GM21423 (cell line): ENCODE data around the gene RBP7.
"Not testable (repeated sequence)": the region's sequence is repeated elsewhere in the genome, so short reads cannot be mapped to it uniquely, and the experiment has no call there.

Experiments used
- ATAC-seq: cut with Tn5 transposase; IDR thresholded peaks from one replicate; pipeline ENCODE4 v1.9.1; 2021; ENCODE audit warnings: mild to moderate bottlenecking, moderate library complexity; ENCODE audit not compliant: unreplicated experiment

Gene RBP7

GRCh38 chr1:10028956-10029500, 32.0 kb downstream of the RBP7 start:
- ATAC-seq, result not testable (repeated sequence)

- no peak for ATAC-seq
Observed at GRCh38 chr1:10031461-10031860, 34.4 kb downstream of the RBP7 start.

- peak; percentile 97 for ATAC-seq
Observed at GRCh38 chr1:10032590-10033358, 35.7 kb downstream of the RBP7 start, which contains the start of gene UBE4B. TSS of gene UBE4B (plus strand) at chr1:10032958. CDS start at chr1:10033671, 713 bp downstream.

- peak; percentile 19 for ATAC-seq
Observed at GRCh38 chr1:10033359-10033845, 36.4 kb downstream of the RBP7 start.

- no peak for ATAC-seq
Observed at GRCh38 chr1:10042746-10043145, 45.7 kb downstream of the RBP7 start.

GRCh38 chr1:10045480-10046355, 48.7 kb downstream of the RBP7 start:
- ATAC-seq, result no peak

GRCh38 chr1:10046356-10047085, 49.5 kb downstream of the RBP7 start:
- ATAC-seq, result no peak

- no peak for ATAC-seq
Observed at GRCh38 chr1:10048601-10049000, 51.6 kb downstream of the RBP7 start.

GRCh38 chr1:10050611-10051010, 53.6 kb downstream of the RBP7 start:
- ATAC-seq, result no peak

- ATAC-seq, result no peak
Observed at GRCh38 chr1:10051656-10052055, 54.6 kb downstream of the RBP7 start.

- no peak for ATAC-seq
Observed at GRCh38 chr1:10052347-10052746, 55.3 kb downstream of the RBP7 start.

- ATAC-seq, result no peak
Observed at GRCh38 chr1:10054465-10054864, 57.4 kb downstream of the RBP7 start.

GRCh38 chr1:10056599-10056987, 59.6 kb downstream of the RBP7 start:
- no peak for ATAC-seq

GRCh38 chr1:10057343-10057742, 60.3 kb downstream of the RBP7 start:
- ATAC-seq, result no peak

- no peak for ATAC-seq
Observed at GRCh38 chr1:10057796-10058195, 60.8 kb downstream of the RBP7 start.

GRCh38 chr1:10059342-10059718, 62.3 kb downstream of the RBP7 start:
- ATAC-seq, result no peak

- no peak for ATAC-seq
Observed at GRCh38 chr1:10060311-10061100, 63.5 kb downstream of the RBP7 start.

GRCh38 chr1:10061276-10061675, 64.2 kb downstream of the RBP7 start:
- ATAC-seq, result no peak

GRCh38 chr1:10063878-10064277, 66.8 kb downstream of the RBP7 start:
- ATAC-seq, result no peak
